IPS-20b (cell line): ENCODE measurements around the gene OTP.

ENCODE experiments used
- H3K27ac ChIP-seq: one replicate; pipeline ENCODE4 v1.5.1; 2013; ENCODE audit warnings: low read length
- H3K27me3 ChIP-seq: 2 replicates; pipeline ENCODE4 v1.6.1; 2013; ENCODE audit warnings: mild to moderate bottlenecking, low read length, inconsistent platforms; ENCODE audit not compliant: insufficient read depth
- H3K36me3 ChIP-seq: 2 replicates; pipeline ENCODE4 v1.6.1; 2013; ENCODE audit warnings: low read depth, mild to moderate bottlenecking, inconsistent platforms, low read length, moderate library complexity; ENCODE audit not compliant: insufficient read depth
- H3K4me1 ChIP-seq: 2 replicates; pipeline ENCODE4 v1.6.1; 2013; ENCODE audit warnings: mild to moderate bottlenecking, control low read depth, inconsistent platforms, low read length, moderate library complexity; ENCODE audit not compliant: insufficient read depth
- H3K4me3 ChIP-seq: 2 replicates; pipeline ENCODE4 v1.5.1; 2013; ENCODE audit warnings: mild to moderate bottlenecking, low read length, inconsistent platforms
- H3K9ac ChIP-seq: 2 replicates; pipeline ENCODE4 v1.6.1; 2013; ENCODE audit warnings: low read depth, mild to moderate bottlenecking, inconsistent platforms, low read length, moderate library complexity
- H3K9me3 ChIP-seq: 2 replicates; pipeline ENCODE4 v1.6.1; 2013; ENCODE audit warnings: mild to moderate bottlenecking, low read depth, low read length, inconsistent platforms; ENCODE audit not compliant: insufficient read depth

OTP gene

GRCh38 chr5:77645158-77645994, 6.9 kb upstream of the OTP start:
- Histone ChIP-seq H3K9ac (no peak overlapping the region), H3K4me3 (peak overlapping the region; percentile 55), H3K27me3 (peaks cover 100% of the 10 kb centered on the region), H3K36me3 (no peaks in the 10 kb centered on the region), H3K27ac (no peak overlapping the region), H3K9me3 (peaks cover 3% of the 10 kb centered on the region; the same call in 1 of the 2 replicates), H3K4me1 (no peaks in the 10 kb centered on the region)

DNA sequence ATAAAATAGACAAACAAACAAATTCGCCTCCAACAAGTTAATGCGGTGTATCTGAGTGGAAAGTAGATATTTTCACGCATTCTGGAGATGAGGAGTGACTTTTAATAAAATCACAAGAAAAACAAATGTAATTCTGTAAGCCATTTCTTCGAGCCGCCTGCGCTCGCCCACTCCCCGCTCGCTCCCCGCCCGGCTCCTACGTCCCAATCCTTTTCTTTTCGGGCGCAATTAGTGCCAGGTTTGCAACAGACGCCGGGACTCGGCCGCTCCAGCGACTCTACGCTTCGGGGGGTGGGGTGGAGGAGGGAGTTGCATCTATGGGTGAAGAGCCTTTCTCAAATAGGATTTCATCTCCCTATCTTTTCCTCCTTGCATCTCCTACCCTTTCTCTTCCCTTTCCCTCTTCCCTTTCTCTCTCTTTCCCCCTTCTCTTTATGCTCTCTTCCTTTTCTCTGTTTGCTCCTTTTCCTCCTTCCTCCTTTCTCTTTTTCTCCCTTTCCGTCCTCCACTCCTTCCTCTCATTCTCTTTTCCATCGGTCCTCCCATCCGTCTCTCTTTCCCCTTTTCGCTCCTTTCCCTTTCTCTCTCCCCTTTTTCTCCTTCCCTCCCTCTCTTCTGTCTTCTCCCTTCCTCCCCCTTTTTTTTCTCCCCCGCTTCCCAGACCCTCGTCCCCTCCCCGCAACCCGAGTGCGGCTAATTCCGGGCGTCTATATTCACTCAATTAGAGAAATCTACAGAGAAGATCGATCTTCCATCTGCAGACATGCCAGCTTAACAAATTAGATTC, 6.1 kb upstream of the OTP start:
- Histone ChIP-seq H3K36me3 (no peaks in the 10 kb centered on the region), H3K4me1 (no peaks in the 10 kb centered on the region), H3K27me3 (peaks cover 100% of the 10 kb centered on the region), H3K9ac (no peak overlapping the region), H3K27ac (no peak overlapping the region), H3K9me3 (peaks cover 3% of the 10 kb centered on the region; the same call in 1 of the 2 replicates), H3K4me3 (peak overlapping the region; percentile 6)

GRCh38 chr5:77643654-77644370, 5.3 kb upstream of the OTP start:
- Histone ChIP-seq H3K27ac (no peak overlapping the region), H3K9ac (no peak overlapping the region), H3K27me3 (peaks cover 100% of the 10 kb centered on the region), H3K4me1 (no peaks in the 10 kb centered on the region), H3K36me3 (no peaks in the 10 kb centered on the region), H3K4me3 (no peak overlapping the region), H3K9me3 (peaks cover 3% of the 10 kb centered on the region; the same call in 1 of the 2 replicates)

- Histone ChIP-seq H3K9me3 (peaks cover 3% of the 10 kb centered on the region; the same call in 1 of the 2 replicates), H3K9ac (no peak overlapping the region), H3K27ac (no peak overlapping the region), H3K4me1 (no peaks in the 10 kb centered on the region), H3K27me3 (peaks cover 100% of the 10 kb centered on the region), H3K4me3 (no peak overlapping the region), H3K36me3 (no peaks in the 10 kb centered on the region)
These were observed 4.5 kb upstream of the OTP start for GRCh38 chr5:77642738-77643653.

DNA sequence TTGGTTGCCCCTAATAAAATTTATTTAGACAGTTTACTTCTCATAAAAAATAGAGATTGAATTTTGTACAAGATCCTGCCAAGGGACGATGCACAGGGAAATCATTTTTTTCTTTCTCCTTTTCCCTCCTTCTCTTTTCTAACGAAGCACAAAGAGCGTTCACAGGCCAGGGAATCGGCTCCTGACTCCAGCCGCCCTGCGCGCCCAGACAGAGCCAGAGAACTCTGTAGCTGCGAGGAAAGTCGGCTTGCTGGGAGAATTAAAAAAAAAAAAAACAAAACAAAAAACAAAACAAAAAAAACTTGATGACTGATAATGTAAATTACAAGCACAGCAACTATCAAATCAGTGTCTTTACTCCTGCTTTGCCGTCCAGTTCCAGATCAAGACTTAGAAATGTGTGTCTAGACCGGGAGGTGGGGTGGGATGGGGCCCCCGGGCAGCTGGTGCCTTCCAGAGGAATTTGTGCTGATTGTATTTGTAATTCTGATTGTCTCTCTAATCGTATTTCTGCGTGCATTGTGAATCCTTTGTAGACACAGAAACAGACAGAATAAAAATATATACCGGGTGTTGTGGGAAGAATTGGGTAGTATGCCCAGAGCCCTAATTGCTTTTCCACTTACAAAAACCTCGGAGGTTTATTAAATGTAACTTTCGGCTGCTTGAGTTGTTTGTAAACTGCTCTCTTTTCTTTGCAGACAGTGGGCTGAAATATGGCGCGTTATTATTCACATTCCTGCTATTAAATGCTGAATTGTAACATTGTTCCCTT, 3.6 kb upstream of the OTP start:
- peaks cover 100% of the 10 kb centered on the region for H3K27me3 ChIP-seq
- H3K4me1 ChIP-seq, result 0 out of 2 replicates have a peak, but pooled peaks cover 3% of the 10 kb centered on the region
- H3K4me3 ChIP-seq, result no peak overlapping the region
- no peak overlapping the region for H3K9ac ChIP-seq
- no peak overlapping the region for H3K27ac ChIP-seq
- no peaks in the 10 kb centered on the region for H3K36me3 ChIP-seq
- peaks cover 3% of the 10 kb centered on the region; the same call in 1 of the 2 replicates for H3K9me3 ChIP-seq

- no peak overlapping the region for H3K27ac ChIP-seq
- H3K27me3 ChIP-seq, result peaks cover 100% of the 10 kb centered on the region
- no peaks in the 10 kb centered on the region for H3K36me3 ChIP-seq
- H3K4me3 ChIP-seq, result no peak overlapping the region
- H3K9me3 ChIP-seq, result peaks cover 3% of the 10 kb centered on the region; the same call in 1 of the 2 replicates
- H3K9ac ChIP-seq, result no peak overlapping the region
- H3K4me1 ChIP-seq, result 0 out of 2 replicates have a peak, but pooled peaks cover 3% of the 10 kb centered on the region
These were observed 3.0 kb upstream of the OTP start for GRCh38 chr5:77641397-77641943.

DNA sequence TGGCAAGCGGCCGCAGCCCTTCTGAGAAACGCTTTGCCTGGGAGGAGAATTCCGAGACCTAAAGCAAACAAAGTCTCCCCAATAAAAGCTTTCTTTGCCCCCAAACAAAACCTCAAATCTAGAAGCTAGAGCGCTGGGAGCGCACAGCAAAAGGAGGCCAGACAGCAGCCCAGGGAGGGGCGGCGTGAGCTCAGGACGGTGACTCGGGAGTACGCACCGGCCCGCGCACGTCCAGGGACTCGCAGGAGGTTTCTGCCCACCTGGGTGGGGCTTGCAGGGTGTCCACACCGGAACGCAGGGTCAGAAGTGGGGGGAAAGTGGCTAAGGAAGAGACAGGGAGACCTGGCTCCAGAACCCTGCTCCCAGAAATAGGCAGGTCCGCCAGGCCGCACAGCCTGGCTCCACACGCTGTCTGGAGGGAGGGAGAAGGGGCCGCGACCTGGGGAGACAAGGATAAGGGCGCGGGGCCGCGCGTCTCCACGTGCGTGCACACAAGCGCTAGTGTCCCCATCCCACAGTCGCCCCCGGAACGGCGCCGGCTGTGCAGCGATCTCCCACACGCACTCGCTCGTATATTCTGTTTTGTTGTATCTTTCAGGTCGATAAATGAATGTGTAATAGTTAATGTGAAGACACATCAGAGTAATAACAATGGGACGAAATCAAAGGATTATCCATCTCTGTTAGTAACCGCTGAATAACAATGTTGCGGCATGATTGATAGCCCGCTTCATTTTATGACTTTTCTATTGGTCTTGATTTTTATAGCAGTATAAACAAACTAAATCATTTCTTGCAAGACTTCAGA, 2.3 kb upstream of the OTP start:
- Histone ChIP-seq H3K27me3 (peaks cover 100% of the 10 kb centered on the region), H3K4me3 (no peak overlapping the region), H3K27ac (no peak overlapping the region), H3K4me1 (0 out of 2 replicates have a peak, but pooled peaks cover 3% of the 10 kb centered on the region), H3K36me3 (no peaks in the 10 kb centered on the region), H3K9me3 (peaks cover 3% of the 10 kb centered on the region; the same call in 1 of the 2 replicates), H3K9ac (no peak overlapping the region)

DNA sequence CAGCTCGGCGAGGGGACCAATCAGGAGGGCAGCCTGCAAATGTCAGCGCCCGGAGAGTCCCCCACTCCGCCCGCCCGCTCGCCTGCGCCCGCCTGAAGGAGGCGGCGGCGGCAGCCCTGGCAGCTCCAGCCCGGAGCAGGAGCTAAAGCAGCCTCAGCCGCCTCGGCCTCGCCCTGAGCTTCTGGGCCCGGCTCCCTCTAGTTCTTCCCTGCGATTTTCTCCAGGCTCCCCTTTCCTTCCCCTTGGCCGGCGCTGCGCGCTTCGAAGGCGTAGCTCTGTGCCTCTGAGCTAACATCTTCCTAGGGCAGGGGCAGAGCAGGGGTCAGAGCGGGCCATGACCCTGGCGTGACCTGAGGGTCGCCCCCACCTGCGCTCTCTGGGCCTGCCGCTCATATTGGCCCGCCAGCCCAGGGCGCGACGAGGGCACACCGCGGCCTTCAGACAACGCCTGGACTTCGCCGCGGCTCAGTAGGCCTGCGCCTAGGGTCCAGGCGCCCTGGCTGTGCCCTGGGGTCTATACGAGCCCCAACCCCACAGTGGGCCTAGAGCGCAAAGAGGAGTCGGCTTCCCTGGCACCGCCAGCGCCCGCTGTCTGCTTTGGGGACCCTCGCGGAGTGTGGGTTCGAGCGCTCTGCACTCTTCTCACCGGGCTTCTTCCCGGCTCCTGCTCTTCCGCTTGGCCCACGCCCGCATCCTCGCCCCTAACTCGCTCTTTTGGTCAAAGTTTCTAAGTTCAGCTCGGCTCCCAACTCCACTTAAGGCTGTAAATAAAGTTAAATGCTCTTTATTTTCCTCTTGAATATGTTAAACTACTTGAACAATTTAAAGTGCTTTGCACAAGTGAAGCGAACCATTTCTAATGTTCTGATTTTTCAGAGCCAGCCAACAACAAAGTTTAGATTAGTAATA, 504 bp upstream of the OTP start:
- peaks cover 3% of the 10 kb centered on the region; the same call in 1 of the 2 replicates for H3K9me3 ChIP-seq
- H3K4me3 ChIP-seq, result peak overlapping the region; percentile 46; the same call in 1 of the 2 replicates
- H3K36me3 ChIP-seq, result no peaks in the 10 kb centered on the region
- H3K27me3 ChIP-seq, result peaks cover 100% of the 10 kb centered on the region
- H3K4me1 ChIP-seq, result 0 out of 2 replicates have a peak, but pooled peaks cover 3% of the 10 kb centered on the region
- H3K9ac ChIP-seq, result no peak overlapping the region
- no peak overlapping the region for H3K27ac ChIP-seq
